Measurements from ENCODE around the gene HIVEP3. TPM values are rescaled to one million over a fixed set of nuclear protein-coding genes. Genes with fewer than 3 reads are reported as not detected.

Gene HIVEP3
- polyA plus RNA-seq, 1 of the 3 experiments (the other 2 are of a cell fraction): 6.4 TPM

DNA sequence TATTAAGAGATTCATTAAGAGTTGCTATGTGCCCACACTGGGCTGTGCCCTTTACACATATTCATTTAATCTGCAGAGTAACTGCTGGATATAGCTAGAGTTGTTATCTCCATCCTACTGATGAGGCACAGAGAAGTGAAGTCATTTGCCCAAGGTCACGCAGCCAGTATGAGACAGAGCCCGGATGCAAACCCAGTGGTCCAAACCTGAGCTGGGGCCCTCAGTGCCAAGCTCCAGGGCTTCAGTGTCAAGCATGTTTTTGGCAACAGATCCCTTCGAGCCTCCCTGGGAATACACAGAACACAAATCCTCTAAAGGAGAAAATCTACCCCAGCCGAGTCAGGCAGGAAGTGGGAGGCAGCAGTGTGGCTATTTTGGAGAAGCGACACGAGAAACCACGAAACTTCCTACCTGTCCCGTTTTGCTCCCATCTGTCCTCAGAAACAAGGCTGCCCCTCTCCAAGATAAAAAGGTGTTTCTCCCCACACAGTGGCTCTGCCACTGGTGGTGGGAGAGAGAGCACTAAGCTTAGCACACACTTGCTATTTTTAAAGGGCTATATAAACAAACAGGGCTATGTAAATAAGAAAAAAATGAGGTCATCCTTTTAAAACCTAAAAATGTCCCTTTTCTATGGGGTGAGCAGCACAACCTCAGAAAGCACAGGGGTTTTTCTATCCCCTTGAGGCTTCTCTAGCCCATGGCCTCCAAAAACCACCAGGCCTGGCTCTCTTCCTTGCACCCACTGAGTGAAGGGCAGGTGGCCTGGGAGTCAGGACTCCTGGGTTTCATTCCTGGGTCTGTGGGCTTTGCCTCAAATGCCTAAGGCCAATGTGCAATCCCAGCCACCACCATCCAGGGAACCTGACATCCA, 295.6 kb downstream of the HIVEP3 start:
- Histone ChIP-seq H3K36me3 (replicated peaks in 1 of 2; ENCODE audit: control insufficient read depth in 1 of 2, insufficient read depth in 2 of 2, low read length in 1 of 2) (no peaks in the 10 kb centered on the region), H3K9me3 (no peaks in the 10 kb centered on the region), H3K9me2 (no peaks in the 10 kb centered on the region), H3K27ac (ENCODE audit: low read depth in 2 of 2, low read length in 1 of 2) (no peak overlapping the region), H3K4me3 (ENCODE audit: low read depth in 2 of 2, low read length in 1 of 2) (no peak overlapping the region), H3K4me1 (ENCODE audit: control insufficient read depth in 1 of 2, insufficient read depth in 2 of 2, low read depth in 1 of 2, low read length in 1 of 2) (peaks cover 10 to 22% of the 10 kb centered on the region in 2 experiments; a peak in 2 of 4 replicates), H2AFZ (ENCODE audit: low read depth) (no peak overlapping the region), H3K4me2 (peak overlapping the region; percentile 5; the same call in 1 of the 2 replicates), H3K27me3 (ENCODE audit: insufficient read depth) (no peaks in the 10 kb centered on the region), H4K20me1 (ENCODE audit: insufficient read depth) (no peaks in the 10 kb centered on the region), H3K9ac (no peak overlapping the region), H3K79me2 (ENCODE audit: insufficient read depth) (no peaks in the 10 kb centered on the region), H3F3A (replicated peaks; ENCODE audit: insufficient read depth) (no peaks in the 10 kb centered on the region)
- DNase-seq: no peak
- TF ChIP-seq, protein P1, sequence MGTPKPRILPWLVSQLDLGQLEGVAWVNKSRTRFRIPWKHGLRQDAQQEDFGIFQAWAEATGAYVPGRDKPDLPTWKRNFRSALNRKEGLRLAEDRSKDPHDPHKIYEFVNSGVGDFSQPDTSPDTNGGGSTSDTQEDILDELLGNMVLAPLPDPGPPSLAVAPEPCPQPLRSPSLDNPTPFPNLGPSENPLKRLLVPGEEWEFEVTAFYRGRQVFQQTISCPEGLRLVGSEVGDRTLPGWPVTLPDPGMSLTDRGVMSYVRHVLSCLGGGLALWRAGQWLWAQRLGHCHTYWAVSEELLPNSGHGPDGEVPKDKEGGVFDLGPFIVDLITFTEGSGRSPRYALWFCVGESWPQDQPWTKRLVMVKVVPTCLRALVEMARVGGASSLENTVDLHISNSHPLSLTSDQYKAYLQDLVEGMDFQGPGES (IDR thresholded peaks at IDR 0.05; ENCODE audit: low read depth, low read length): no peak
- no peak for TF ChIP-seq YY1 (IDR thresholded peaks at IDR 0.05; ENCODE audit: low read depth)
- no peak for TF ChIP-seq SIN3A (IDR thresholded peaks at IDR 0.05; ENCODE audit: borderline replicate concordance, low read depth, low read length)
- TF ChIP-seq MAX (IDR thresholded peaks at IDR 0.05; ENCODE audit: low read depth): no peak
- TF ChIP-seq, protein P2, sequence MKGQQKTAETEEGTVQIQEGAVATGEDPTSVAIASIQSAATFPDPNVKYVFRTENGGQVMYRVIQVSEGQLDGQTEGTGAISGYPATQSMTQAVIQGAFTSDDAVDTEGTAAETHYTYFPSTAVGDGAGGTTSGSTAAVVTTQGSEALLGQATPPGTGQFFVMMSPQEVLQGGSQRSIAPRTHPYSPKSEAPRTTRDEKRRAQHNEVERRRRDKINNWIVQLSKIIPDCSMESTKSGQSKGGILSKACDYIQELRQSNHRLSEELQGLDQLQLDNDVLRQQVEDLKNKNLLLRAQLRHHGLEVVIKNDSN (IDR thresholded peaks at IDR 0.05; ENCODE audit: borderline replicate concordance, low read depth): no peak
- TF ChIP-seq, protein P3, sequence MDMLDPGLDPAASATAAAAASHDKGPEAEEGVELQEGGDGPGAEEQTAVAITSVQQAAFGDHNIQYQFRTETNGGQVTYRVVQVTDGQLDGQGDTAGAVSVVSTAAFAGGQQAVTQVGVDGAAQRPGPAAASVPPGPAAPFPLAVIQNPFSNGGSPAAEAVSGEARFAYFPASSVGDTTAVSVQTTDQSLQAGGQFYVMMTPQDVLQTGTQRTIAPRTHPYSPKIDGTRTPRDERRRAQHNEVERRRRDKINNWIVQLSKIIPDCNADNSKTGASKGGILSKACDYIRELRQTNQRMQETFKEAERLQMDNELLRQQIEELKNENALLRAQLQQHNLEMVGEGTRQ (IDR thresholded peaks at IDR 0.05; ENCODE audit: borderline replicate concordance, low read depth, low read length): no peak
- TF ChIP-seq RCOR1 (IDR thresholded peaks at IDR 0.05; ENCODE audit: low read length): no peak
- TF ChIP-seq RAD21 (IDR thresholded peaks at IDR 0.05; ENCODE audit: low read length): no peak
- TF ChIP-seq EP300 (IDR thresholded peaks at IDR 0.05; ENCODE audit: borderline replicate concordance in 1 of 2, low read depth in 1 of 2, low read length in 1 of 2): no peak
- TF ChIP-seq JUND (IDR thresholded peaks at IDR 0.05): no peak
- TF ChIP-seq FOXJ3 (CRISPR knock-in tag; IDR thresholded peaks at IDR 0.05): no peak
- no peak for TF ChIP-seq TCF12 (IDR thresholded peaks at IDR 0.05)
- no peak for TF ChIP-seq TEAD4 (IDR thresholded peaks at IDR 0.05; ENCODE audit: borderline replicate concordance, insufficient read depth)
- TF ChIP-seq ELF1 (IDR thresholded peaks at IDR 0.05): no peak
- CTCF ChIA-PET: interaction anchor here (0.9 kb wide), 1 partner anchor 13 kb away, joined by 3 read pairs; no protein-coding TSS in a partner anchor
- POLR2A ChIA-PET: no interaction called here
- 83% methylated on average over 8 of the region's 8 CpGs for WGBS (ENCODE audit: low lambda C conversion rate)
